ENCODE measurements around the gene C1orf21. TPM values are rescaled to one million over a fixed set of nuclear protein-coding genes. Genes with fewer than 3 reads are reported as not detected.

The C1orf21 gene
- total RNA-seq, 1 donor = 17.0 TPM

GRCh38 chr1:184373155-184373554, 13.7 kb upstream of the C1orf21 start:
- no peak overlapping the region for H2AFZ ChIP-seq (ENCODE audit: low read length)
- no peak overlapping the region for H3K4me2 ChIP-seq (ENCODE audit: insufficient read depth, low read length)
- no peak overlapping the region for H3K27ac ChIP-seq (ENCODE audit: low read depth, low read length)
- H3K27me3 ChIP-seq (ENCODE audit: insufficient read depth, low read length) = no peaks in the 10 kb centered on the region
- no peaks in the 10 kb centered on the region for H3K36me3 ChIP-seq (ENCODE audit: insufficient read depth, low read length)
- H3K4me3 ChIP-seq (ENCODE audit: insufficient read depth, low read length) = no peak overlapping the region
- TF ChIP-seq CTCF (IDR thresholded peaks at IDR 0.05; ENCODE audit: extremely low read depth, low read depth, low read length) = no peak
- H3K79me2 ChIP-seq (ENCODE audit: insufficient read depth, low read length) = no peaks in the 10 kb centered on the region
- no peak for DNase-seq (ENCODE audit: insufficient read length, low spot score, missing footprints)
- H3K9me3 ChIP-seq (ENCODE audit: low read depth, low read length) = no peaks in the 10 kb centered on the region
- H4K20me1 ChIP-seq (ENCODE audit: insufficient read depth, low read length) = no peaks in the 10 kb centered on the region
- no peaks in the 10 kb centered on the region for H3K4me1 ChIP-seq (ENCODE audit: insufficient read depth, low read length)

- no peak for DNase-seq (ENCODE audit: insufficient read length, low spot score, missing footprints)
- H3K36me3 ChIP-seq (ENCODE audit: insufficient read depth, low read length) = no peaks in the 10 kb centered on the region
- peaks cover 3% of the 10 kb centered on the region for H3K27me3 ChIP-seq (ENCODE audit: insufficient read depth, low read length)
- no peak overlapping the region for H3K27ac ChIP-seq (ENCODE audit: low read depth, low read length)
- H4K20me1 ChIP-seq (ENCODE audit: insufficient read depth, low read length) = no peaks in the 10 kb centered on the region
- peak overlapping the region; percentile 18 for H2AFZ ChIP-seq (ENCODE audit: low read length)
- H3K79me2 ChIP-seq (ENCODE audit: insufficient read depth, low read length) = no peaks in the 10 kb centered on the region
- H3K4me3 ChIP-seq (ENCODE audit: insufficient read depth, low read length) = no peak overlapping the region
- H3K4me1 ChIP-seq (ENCODE audit: insufficient read depth, low read length) = no peaks in the 10 kb centered on the region
- no peaks in the 10 kb centered on the region for H3K9me3 ChIP-seq (ENCODE audit: low read depth, low read length)
- TF ChIP-seq CTCF (IDR thresholded peaks at IDR 0.05; ENCODE audit: extremely low read depth, low read depth, low read length) = no peak
- H3K4me2 ChIP-seq (ENCODE audit: insufficient read depth, low read length) = no peak overlapping the region
Measured at GRCh38 chr1:184376369-184376768, 10.5 kb upstream of the C1orf21 start.

GRCh38 chr1:184379111-184379752, 7.6 kb upstream of the C1orf21 start:
- Histone ChIP-seq H4K20me1 (ENCODE audit: insufficient read depth, low read length) (no peaks in the 10 kb centered on the region), H3K27me3 (ENCODE audit: insufficient read depth, low read length) (peaks cover 3% of the 10 kb centered on the region), H3K36me3 (ENCODE audit: insufficient read depth, low read length) (no peaks in the 10 kb centered on the region), H3K79me2 (ENCODE audit: insufficient read depth, low read length) (no peaks in the 10 kb centered on the region), H3K4me1 (ENCODE audit: insufficient read depth, low read length) (no peaks in the 10 kb centered on the region), H2AFZ (ENCODE audit: low read length) (no peak overlapping the region), H3K27ac (ENCODE audit: low read depth, low read length) (no peak overlapping the region), H3K4me3 (ENCODE audit: insufficient read depth, low read length) (no peak overlapping the region), H3K9me3 (ENCODE audit: low read depth, low read length) (no peaks in the 10 kb centered on the region), H3K4me2 (ENCODE audit: insufficient read depth, low read length) (no peak overlapping the region)
- no peak for DNase-seq (ENCODE audit: insufficient read length, low spot score, missing footprints)
- TF ChIP-seq CTCF (IDR thresholded peaks at IDR 0.05; ENCODE audit: extremely low read depth, low read depth, low read length) = peak; percentile 19

GRCh38 chr1:184380468-184380867, 6.4 kb upstream of the C1orf21 start:
- Histone ChIP-seq H3K36me3 (ENCODE audit: insufficient read depth, low read length) (no peaks in the 10 kb centered on the region), H3K79me2 (ENCODE audit: insufficient read depth, low read length) (no peaks in the 10 kb centered on the region), H4K20me1 (ENCODE audit: insufficient read depth, low read length) (no peaks in the 10 kb centered on the region), H3K27ac (ENCODE audit: low read depth, low read length) (no peak overlapping the region), H3K4me3 (ENCODE audit: insufficient read depth, low read length) (no peak overlapping the region), H3K9me3 (ENCODE audit: low read depth, low read length) (no peaks in the 10 kb centered on the region), H3K27me3 (ENCODE audit: insufficient read depth, low read length) (peaks cover 7% of the 10 kb centered on the region), H2AFZ (ENCODE audit: low read length) (no peak overlapping the region), H3K4me1 (ENCODE audit: insufficient read depth, low read length) (no peaks in the 10 kb centered on the region), H3K4me2 (ENCODE audit: insufficient read depth, low read length) (no peak overlapping the region)
- DNase-seq (ENCODE audit: insufficient read length, low spot score, missing footprints) = no peak
- TF ChIP-seq CTCF (IDR thresholded peaks at IDR 0.05; ENCODE audit: extremely low read depth, low read depth, low read length) = no peak
